Gastrocnemius medialis (tissue), 4 donors: ENCODE measurements around the gene OSBPL2.

Source experiments
- POLR2A ChIP-seq, 2 donors: fragments of 450-650 bp; IDR thresholded peaks; one replicate each; pipeline ENCODE4 v1.6.1; 2017; ENCODE audit warnings: antibody characterized with exemption in 2 of 2, mild to moderate bottlenecking in 2 of 2, moderate library complexity in 2 of 2
- TF ChIP-seq, protein P1 (sequence below), 5 experiments: fragments of 450-650 bp in 3 of 5; fragments of 200-600 bp in 2 of 5; sonication (generic) in 2 of 5; IDR thresholded peaks in 4 of 5; conservative IDR thresholded peaks in 1 of 5; 1 replicate in 4 of 5; 2 replicates in 1 of 5; pipeline ENCODE4 v1.5.1; 2016 to 2019; ENCODE audit warnings: antibody characterized with exemption in 5 of 5, mild to moderate bottlenecking in 3 of 5, moderate library complexity in 3 of 5

DNA sequence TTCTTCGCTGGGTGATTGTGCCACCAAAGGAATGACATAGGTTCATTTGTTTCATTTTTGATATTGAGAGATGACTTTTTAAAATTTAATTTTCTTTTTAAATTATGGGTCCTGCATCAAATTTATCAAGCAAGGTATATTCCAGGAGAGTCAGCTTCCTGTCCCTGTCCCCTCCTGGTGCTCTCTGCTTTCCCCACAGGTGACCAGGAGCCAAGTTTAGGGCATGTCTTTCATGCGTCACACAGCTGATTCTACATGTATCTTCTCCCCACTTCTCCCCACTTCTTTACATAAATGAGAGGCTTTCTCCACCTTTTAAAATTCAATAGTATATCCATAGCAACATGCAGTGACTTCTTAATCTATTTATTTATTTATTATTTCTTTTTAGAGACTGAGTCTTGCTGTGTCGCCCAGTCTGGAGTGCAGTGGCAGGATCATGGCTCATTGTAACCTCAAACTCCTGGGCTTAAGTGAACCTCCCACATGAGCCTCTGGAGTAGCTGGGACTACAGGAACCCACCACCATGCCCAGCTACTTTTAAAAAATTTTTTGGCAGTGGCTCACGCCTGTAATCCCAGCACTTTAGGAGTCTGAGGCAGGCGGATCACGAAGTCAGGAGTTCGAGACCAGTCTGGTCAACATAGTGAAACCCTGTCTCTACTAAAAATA lies 30.0 kb downstream of the OSBPL2 start:
- TF ChIP-seq, protein P1, sequence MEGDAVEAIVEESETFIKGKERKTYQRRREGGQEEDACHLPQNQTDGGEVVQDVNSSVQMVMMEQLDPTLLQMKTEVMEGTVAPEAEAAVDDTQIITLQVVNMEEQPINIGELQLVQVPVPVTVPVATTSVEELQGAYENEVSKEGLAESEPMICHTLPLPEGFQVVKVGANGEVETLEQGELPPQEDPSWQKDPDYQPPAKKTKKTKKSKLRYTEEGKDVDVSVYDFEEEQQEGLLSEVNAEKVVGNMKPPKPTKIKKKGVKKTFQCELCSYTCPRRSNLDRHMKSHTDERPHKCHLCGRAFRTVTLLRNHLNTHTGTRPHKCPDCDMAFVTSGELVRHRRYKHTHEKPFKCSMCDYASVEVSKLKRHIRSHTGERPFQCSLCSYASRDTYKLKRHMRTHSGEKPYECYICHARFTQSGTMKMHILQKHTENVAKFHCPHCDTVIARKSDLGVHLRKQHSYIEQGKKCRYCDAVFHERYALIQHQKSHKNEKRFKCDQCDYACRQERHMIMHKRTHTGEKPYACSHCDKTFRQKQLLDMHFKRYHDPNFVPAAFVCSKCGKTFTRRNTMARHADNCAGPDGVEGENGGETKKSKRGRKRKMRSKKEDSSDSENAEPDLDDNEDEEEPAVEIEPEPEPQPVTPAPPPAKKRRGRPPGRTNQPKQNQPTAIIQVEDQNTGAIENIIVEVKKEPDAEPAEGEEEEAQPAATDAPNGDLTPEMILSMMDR (IDR thresholded peaks at IDR 0.05 in 4 of 5, conservative IDR thresholded peaks at IDR 0.05 in 1 of 5): no peak
- no peak for TF ChIP-seq POLR2A (IDR thresholded peaks at IDR 0.05)
